ENCODE data around the gene GAS7.

DNA sequence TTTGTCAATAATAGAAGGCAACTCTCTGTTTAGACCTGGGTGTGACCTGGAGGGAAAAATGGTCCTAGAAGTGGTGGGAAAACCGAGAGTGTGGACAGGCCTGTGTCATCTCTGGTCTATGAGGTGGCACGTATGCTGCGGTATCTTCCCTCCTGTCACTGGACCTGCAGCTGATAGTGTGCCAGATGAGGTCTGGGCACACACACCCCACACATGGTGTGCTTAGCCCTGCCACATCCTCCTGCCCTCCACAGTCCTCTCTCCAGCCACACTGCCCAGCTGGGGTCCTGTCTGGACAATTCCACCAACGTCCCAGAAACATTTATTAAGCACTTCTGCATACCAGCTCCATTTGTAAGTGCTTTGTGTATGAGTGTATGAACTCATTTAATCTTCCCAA lies 335.5 kb downstream of the GAS7 start:
- TF ChIP-seq, protein P1, sequence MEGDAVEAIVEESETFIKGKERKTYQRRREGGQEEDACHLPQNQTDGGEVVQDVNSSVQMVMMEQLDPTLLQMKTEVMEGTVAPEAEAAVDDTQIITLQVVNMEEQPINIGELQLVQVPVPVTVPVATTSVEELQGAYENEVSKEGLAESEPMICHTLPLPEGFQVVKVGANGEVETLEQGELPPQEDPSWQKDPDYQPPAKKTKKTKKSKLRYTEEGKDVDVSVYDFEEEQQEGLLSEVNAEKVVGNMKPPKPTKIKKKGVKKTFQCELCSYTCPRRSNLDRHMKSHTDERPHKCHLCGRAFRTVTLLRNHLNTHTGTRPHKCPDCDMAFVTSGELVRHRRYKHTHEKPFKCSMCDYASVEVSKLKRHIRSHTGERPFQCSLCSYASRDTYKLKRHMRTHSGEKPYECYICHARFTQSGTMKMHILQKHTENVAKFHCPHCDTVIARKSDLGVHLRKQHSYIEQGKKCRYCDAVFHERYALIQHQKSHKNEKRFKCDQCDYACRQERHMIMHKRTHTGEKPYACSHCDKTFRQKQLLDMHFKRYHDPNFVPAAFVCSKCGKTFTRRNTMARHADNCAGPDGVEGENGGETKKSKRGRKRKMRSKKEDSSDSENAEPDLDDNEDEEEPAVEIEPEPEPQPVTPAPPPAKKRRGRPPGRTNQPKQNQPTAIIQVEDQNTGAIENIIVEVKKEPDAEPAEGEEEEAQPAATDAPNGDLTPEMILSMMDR (IDR thresholded peaks at IDR 0.05; ENCODE audit: low read length), result no peak
- no peak for TF ChIP-seq EZH2 (IDR thresholded peaks at IDR 0.05; ENCODE audit: borderline replicate concordance, low read length)
